Loucy (cell line): Measurements from ENCODE around the gene THADA.

Experiments
- EZH2phosphoT487 ChIP-seq: fragments of 200-600 bp; IDR thresholded peaks from 2 replicates; pipeline ENCODE4 v1.6.1; 2018; ENCODE audit warnings: antibody characterized with exemption, mild to moderate bottlenecking, moderate library complexity, borderline replicate concordance
- TF ChIP-seq, protein P1 (sequence below): fragments of 200-600 bp; sonication (generic); conservative IDR thresholded peaks from 2 replicates; pipeline ENCODE4 v1.5.1; 2014; ENCODE audit warnings: mild to moderate bottlenecking, antibody characterized with exemption, low read length

DNA sequence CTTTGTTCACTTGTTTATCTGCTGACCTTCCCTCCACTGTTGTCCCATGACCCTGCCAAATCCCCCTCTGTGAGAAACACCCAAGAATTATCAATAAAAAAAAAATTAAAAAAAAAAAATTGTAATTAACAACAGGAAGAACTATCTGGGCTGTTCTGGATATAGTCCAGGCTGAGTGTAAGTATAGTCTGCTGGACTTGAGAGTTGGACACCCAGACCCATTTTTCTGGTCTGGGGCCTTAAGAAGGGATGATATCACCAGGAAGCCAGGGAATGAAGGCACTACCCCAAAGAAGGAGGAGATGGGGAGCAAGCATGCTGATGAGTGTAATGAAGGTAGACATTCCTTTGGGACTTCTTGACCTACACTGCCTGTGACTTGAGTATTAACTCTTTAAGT, 297.3 kb downstream of the THADA start:
- TF ChIP-seq, protein P1, sequence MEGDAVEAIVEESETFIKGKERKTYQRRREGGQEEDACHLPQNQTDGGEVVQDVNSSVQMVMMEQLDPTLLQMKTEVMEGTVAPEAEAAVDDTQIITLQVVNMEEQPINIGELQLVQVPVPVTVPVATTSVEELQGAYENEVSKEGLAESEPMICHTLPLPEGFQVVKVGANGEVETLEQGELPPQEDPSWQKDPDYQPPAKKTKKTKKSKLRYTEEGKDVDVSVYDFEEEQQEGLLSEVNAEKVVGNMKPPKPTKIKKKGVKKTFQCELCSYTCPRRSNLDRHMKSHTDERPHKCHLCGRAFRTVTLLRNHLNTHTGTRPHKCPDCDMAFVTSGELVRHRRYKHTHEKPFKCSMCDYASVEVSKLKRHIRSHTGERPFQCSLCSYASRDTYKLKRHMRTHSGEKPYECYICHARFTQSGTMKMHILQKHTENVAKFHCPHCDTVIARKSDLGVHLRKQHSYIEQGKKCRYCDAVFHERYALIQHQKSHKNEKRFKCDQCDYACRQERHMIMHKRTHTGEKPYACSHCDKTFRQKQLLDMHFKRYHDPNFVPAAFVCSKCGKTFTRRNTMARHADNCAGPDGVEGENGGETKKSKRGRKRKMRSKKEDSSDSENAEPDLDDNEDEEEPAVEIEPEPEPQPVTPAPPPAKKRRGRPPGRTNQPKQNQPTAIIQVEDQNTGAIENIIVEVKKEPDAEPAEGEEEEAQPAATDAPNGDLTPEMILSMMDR: no peak
- TF ChIP-seq EZH2phosphoT487: no peak
